ENCODE data around the gene FAM136A.
"Not testable (repeated sequence)": the region's sequence is repeated elsewhere in the genome, so short reads cannot be mapped to it uniquely, and the experiment has no call there.

Gene FAM136A

GRCh38 chr2:70297828-70298227, 4.0 kb downstream of the FAM136A start:
- DNase-seq (ENCODE audit: low read depth), result not testable (repeated sequence)

DNA sequence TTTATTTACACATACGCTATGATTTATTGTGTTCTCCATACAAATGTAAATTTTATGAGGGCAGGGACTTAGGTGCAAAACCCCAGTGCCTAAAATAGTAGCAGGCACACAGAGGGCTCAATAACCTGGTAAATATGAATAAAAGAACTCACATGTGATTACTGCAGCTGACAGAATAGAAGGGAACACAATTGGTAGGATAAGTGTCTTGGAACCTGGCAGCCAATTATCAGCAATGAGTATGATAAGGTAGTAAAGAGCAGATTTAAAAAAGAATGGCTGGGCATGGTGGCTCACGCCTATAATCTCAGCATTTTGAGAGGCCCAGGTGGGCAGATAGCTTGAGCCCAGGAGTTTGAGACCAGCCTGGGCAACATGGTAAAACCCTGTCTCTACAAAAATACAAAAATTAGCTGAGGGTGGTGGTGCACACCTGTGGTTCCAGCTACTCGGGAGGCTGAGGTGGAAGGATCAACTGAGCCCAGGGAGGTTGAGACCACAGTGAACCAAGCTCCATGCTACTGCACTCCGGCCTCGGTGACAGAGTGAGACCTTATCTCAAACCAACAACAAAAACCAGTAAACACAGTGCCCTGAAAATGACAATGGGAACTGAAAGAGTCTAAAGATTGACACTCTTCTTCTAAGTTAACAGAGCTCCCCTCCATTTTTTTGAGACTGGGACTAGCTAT, 18.2 kb downstream of the FAM136A start:
- no peak for DNase-seq (ENCODE audit: low read depth)

DNA sequence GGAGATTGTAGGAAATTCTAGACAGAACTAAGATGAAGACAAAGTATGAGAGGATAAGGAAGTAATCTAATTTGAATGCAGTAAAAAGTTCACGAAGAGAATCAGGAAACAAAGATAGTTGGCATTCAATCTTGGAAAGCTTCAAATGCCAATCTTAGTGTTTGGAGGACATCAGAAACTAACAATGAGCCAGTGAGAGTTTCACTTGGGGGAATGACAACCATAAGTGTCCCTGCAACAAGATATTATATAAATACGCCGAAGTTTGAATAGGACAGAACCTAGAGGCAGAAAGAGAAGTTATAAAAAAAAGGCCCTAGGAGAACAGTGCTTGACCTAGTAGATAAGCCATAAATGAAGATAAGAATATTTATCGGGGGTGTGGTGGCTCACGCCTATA, 19.4 kb downstream of the FAM136A start:
- DNase-seq (ENCODE audit: low read depth), result no peak

- DNase-seq (ENCODE audit: low read depth), result no peak
Measured at GRCh38 chr2:70280242-70280798, 21.5 kb downstream of the FAM136A start.

- DNase-seq (ENCODE audit: low read depth), result no peak
Measured at GRCh38 chr2:70270323-70270722, 31.5 kb downstream of the FAM136A start.

GRCh38 chr2:70269422-70270302, 32.2 kb downstream of the FAM136A start:
- DNase-seq (ENCODE audit: low read depth), result not testable (repeated sequence)

DNA sequence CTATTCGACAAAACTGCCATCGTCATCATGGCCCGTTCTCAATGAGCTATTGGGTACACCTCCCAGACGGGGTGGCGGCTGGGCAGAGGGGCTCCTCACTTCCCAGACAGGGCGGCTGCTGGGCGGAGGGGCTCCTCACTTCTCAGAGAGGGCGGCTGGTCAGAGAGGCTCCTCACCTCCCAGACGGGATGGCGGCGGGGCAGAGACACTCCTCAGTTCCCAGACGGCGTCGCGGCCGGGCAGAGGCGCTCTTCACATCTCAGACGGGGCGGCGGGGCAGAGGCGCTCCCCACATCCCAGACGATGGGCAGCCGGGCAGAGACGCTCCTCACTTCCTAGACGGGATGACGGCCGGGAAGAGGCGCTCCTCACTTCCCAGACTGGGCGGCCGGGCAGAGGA, 34.9 kb downstream of the FAM136A start:
- DNase-seq (ENCODE audit: low read depth), result not testable (repeated sequence)

DNA sequence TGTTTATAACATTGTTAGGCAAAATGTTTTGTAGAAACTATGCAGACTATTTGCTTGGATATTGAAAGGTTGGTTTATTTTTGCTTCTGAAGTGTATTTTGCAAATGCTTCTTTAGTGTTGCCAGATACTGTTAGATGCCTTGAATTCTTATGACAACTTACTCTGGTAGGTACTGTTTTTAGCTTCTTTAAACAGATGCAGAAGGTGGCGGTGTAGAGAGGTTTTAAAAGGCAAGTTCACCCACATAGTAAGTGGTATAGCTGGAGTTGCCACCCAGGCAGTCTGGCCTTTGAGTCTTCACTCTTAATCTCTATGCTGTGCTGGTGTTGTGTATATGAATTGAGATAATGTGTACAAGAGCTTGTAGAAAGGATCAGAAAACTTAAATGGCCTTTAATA, 40.4 kb downstream of the FAM136A start:
- DNase-seq (ENCODE audit: low read depth), result no peak

DNA sequence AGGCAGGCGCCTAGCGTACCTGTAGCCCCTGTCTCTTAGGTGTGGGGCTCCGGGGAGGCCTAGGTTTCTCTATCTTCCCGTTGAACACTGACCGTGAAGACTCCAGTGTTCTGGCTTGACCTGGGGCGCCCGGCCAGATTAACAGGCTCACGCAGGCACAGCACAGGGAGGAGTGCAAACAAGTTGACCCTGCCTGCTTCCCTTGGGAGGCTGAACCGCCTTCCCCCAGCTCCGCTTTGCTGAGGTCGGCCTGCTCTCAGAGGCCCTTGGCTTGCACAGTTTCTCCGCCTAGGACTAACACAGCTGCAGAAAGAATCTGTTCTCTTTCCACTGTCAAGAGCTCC, 43.4 kb downstream of the FAM136A start:
- DNase-seq (ENCODE audit: low read depth), result no peak

GRCh38 chr2:70255637-70256314, 46.1 kb downstream of the FAM136A start:
- DNase-seq (ENCODE audit: low read depth), result no peak

- DNase-seq (ENCODE audit: low read depth), result no peak
Measured at GRCh38 chr2:70250434-70250833, 51.4 kb downstream of the FAM136A start.

GRCh38 chr2:70248181-70248847, 53.6 kb downstream of the FAM136A start, which contains the start of gene TIA1:
TSS of gene TIA1 (minus strand) at chr2:70248628. CDS start at chr2:70248430, 198 bp downstream.
- DNase-seq (ENCODE audit: low read depth), result peak; percentile 90

DNA sequence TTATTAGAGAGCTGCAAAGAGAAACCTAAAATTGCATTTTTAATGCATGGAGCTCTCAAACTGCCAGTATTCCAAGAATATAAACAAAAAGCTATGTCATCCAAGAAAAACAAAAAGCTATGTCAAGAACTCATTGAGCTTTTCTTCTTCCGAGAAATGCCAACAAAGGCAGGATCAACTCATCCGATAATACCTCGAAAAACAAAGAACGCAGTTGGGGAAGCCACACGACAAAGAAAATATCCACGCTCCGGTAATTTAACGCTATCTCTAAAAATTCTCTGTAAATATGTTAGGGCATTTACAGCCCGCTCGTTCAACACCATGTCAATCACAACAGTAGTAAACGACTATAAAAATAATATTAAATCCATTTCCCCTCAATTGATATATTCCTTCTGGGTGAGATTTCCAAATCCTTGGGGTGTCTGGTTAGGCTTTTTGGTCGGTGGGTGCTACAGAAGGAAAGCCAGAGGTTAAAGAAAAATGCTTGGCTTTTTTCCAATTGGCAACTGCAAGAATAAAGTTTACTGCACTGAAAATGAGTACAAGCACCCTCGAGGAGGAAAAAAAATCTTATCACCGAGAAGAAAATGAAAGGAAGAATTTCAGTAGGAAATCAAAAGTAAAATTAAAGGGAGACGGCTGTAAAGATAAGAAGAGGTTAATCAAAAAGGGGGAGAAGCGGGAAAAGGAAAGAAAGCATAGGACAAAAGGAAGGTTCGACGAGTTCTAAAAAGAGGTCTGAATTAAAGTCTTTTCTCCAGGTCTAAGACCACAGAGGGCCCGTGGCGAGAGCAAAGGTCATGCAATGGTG, 54.3 kb downstream of the FAM136A start:
- no peak for DNase-seq (ENCODE audit: low read depth)
